Smooth muscle cell of bladder (primary cell): Measurements from ENCODE around the gene KCNE1. TPM values are rescaled to one million over a fixed set of nuclear protein-coding genes. Genes with fewer than 3 reads are reported as not detected.

ENCODE experiments used
- total RNA-seq: library from RNA; depleted of rRNA; stranded (reverse); fragments of >200 nt; gene quantifications from 2 replicates; pipeline ENCODE4 v1.2.3, GENCODE V29; 2014

The KCNE1 gene
- total RNA-seq: 0.55 and 0.85 TPM in 2 replicates

GRCh38 chr21:34511787-34512455, at the start of gene KCNE1:
TSS of gene KCNE1 (minus strand) at chr21:34512210. CDS start at chr21:34449634, 62,576 bp downstream.

GRCh38 chr21:34423805-34424204, 88.2 kb downstream of the KCNE1 start, which contains the start of gene SMIM34:
TSS of gene SMIM34 (minus strand) at chr21:34423951. CDS start at chr21:34423839, 112 bp downstream.

Other genes starting within 250 kb of the KCNE1 start
- gene KCNE2, start 148.2 kb downstream of the KCNE1 start, total RNA-seq: not detected in 2 replicates
- 8.1 and 19.4 TPM in 2 replicates for gene SMIM11, start 136.7 kb downstream of the KCNE1 start, total RNA-seq
- gene SMIM34, start 88.3 kb downstream of the KCNE1 start, total RNA-seq: 0.09 and 0.28 TPM in 2 replicates
- 243 and 246 TPM in 2 replicates for gene RCAN1, start 102.9 kb upstream of the KCNE1 start, total RNA-seq
- gene CLIC6, start 156.8 kb upstream of the KCNE1 start, total RNA-seq: 0.09 and 0.28 TPM in 2 replicates